GM19324 (cell line): ENCODE data around the gene IFI35.
"Not testable (repeated sequence)": the region's sequence is repeated elsewhere in the genome, so short reads cannot be mapped to it uniquely, and the experiment has no call there.

Experiments
- ATAC-seq: cut with Tn5 transposase; IDR thresholded peaks from one replicate; pipeline ENCODE4 v1.9.1; 2021; ENCODE audit warnings: mild to moderate bottlenecking, moderate library complexity; ENCODE audit not compliant: unreplicated experiment, low FRiP score

IFI35 gene

GRCh38 chr17:43044024-43044423 lies 37.4 kb downstream of the IFI35 start:
- ATAC-seq: no peak

GRCh38 chr17:43051969-43052368 lies 45.4 kb downstream of the IFI35 start:
- no peak for ATAC-seq

GRCh38 chr17:43053008-43053407 lies 46.4 kb downstream of the IFI35 start:
- not testable (repeated sequence) for ATAC-seq

GRCh38 chr17:43056051-43056450 lies 49.5 kb downstream of the IFI35 start:
- ATAC-seq: no peak

GRCh38 chr17:43062984-43063638 lies 56.5 kb downstream of the IFI35 start:
- no peak for ATAC-seq
